ENCODE data around the gene SLC17A1. TPM values are rescaled to one million over a fixed set of nuclear protein-coding genes. Genes with fewer than 3 reads are reported as not detected.

Gene SLC17A1
- total and polyA plus RNA-seq, 2 donors (not counting 3 experiments of a cell fraction or from before 2014, with no cell fraction given), result not detected

GRCh38 chr6:25875926-25876602 is 44.2 kb upstream of the SLC17A1 start:
- no peak overlapping the region for H3K27ac ChIP-seq (ENCODE audit: insufficient read depth, low read depth, low read length)
- H3K4me1 ChIP-seq (ENCODE audit: control insufficient read depth, extremely low read depth, insufficient read depth, low read length), result no peaks in the 10 kb centered on the region
- no peak overlapping the region for H2AFZ ChIP-seq (ENCODE audit: low read depth, low read length)
- no TSS peak for BruUV-seq (replicated peaks)
- H3K4me3 ChIP-seq (replicated peaks in 1 of 3; ENCODE audit: insufficient read depth in 1 of 3, low read depth in 1 of 3, low read length in 3 of 3), result no peak overlapping the region
- no peaks in the 10 kb centered on the region for H4K20me1 ChIP-seq (replicated peaks; ENCODE audit: control insufficient read depth, extremely low read depth, insufficient read depth, low read length)
- H3K9ac ChIP-seq (replicated peaks; ENCODE audit: extremely low read depth, insufficient read depth, low read length), result no peak overlapping the region
- CTCF ChIA-PET, result no interaction called here
- H3K27me3 ChIP-seq (ENCODE audit: control insufficient read depth in 2 of 2, insufficient read depth in 2 of 2, low read length in 2 of 2), result peaks cover 0 to 3% of the 10 kb centered on the region in 2 experiments
- POLR2A ChIA-PET, result no interaction called here
- intact Hi-C loops (cut with micrococcal nuclease), result no loop called here
- FAIRE-seq, result no peak
- H3K79me2 ChIP-seq (ENCODE audit: control insufficient read depth, insufficient read depth, low read length), result no peaks in the 10 kb centered on the region
- H3K36me3 ChIP-seq (ENCODE audit: control insufficient read depth in 2 of 2, extremely low read depth in 1 of 2, insufficient read depth in 2 of 2, low read length in 2 of 2), result no peaks in the 10 kb centered on the region
- H3K9me1 ChIP-seq (replicated peaks; ENCODE audit: control insufficient read depth, extremely low read depth, insufficient read depth, low read length), result no peaks in the 10 kb centered on the region
- no peak for DNase-seq (ENCODE audit: low read depth, low spot score)
- H3K9me3 ChIP-seq (replicated peaks; ENCODE audit: control insufficient read depth, insufficient read depth, low read length), result no peaks in the 10 kb centered on the region
- dilution Hi-C loops (cut with MboI; ENCODE audit: extremely low pct_ligation_motif_present, low sequenced_read_pairs), result no loop called here
- TF ChIP-seq POLR2A (IDR thresholded peaks at IDR 0.05; ENCODE audit: low read depth, low read length) (no peak), GATA2 (IDR thresholded peaks at IDR 0.05; ENCODE audit: insufficient read depth, insufficient read length, low read depth, low read length) (no peak), EZH2 (IDR thresholded peaks at IDR 0.05; ENCODE audit: borderline replicate concordance, low read depth, low read length, severe bottlenecking) (no peak), JUN (IDR thresholded peaks at IDR 0.05; ENCODE audit: borderline replicate concordance, insufficient read depth, insufficient read length, low read depth) (no peak), FOS (IDR thresholded peaks at IDR 0.05; ENCODE audit: borderline replicate concordance, insufficient read depth, low read length) (no peak), MYC (IDR thresholded peaks at IDR 0.05; ENCODE audit: low read depth, low read length) (no peak), POLR2AphosphoS5 (IDR thresholded peaks at IDR 0.05; ENCODE audit: insufficient read depth, low read depth, low read length) (no peak)
- TF ChIP-seq, protein P1, sequence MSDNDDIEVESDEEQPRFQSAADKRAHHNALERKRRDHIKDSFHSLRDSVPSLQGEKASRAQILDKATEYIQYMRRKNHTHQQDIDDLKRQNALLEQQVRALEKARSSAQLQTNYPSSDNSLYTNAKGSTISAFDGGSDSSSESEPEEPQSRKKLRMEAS (IDR thresholded peaks at IDR 0.05; ENCODE audit: insufficient read depth, insufficient read length), result no peak
- TF ChIP-seq, protein P2, sequence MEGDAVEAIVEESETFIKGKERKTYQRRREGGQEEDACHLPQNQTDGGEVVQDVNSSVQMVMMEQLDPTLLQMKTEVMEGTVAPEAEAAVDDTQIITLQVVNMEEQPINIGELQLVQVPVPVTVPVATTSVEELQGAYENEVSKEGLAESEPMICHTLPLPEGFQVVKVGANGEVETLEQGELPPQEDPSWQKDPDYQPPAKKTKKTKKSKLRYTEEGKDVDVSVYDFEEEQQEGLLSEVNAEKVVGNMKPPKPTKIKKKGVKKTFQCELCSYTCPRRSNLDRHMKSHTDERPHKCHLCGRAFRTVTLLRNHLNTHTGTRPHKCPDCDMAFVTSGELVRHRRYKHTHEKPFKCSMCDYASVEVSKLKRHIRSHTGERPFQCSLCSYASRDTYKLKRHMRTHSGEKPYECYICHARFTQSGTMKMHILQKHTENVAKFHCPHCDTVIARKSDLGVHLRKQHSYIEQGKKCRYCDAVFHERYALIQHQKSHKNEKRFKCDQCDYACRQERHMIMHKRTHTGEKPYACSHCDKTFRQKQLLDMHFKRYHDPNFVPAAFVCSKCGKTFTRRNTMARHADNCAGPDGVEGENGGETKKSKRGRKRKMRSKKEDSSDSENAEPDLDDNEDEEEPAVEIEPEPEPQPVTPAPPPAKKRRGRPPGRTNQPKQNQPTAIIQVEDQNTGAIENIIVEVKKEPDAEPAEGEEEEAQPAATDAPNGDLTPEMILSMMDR (IDR thresholded peaks at IDR 0.05; ENCODE audit: extremely low read depth in 1 of 2, insufficient read depth in 1 of 2, low read depth in 1 of 2, low read length in 2 of 2), result no peak
- no peak overlapping the region for H3K4me2 ChIP-seq (ENCODE audit: insufficient read depth, low read length)

Data from endothelial cell of umbilical vein (primary cell).